Endothelial cell of umbilical vein (primary cell): Measurements from ENCODE around the gene TMEM267. TPM values are rescaled to one million over a fixed set of nuclear protein-coding genes. Genes with fewer than 3 reads are reported as not detected.

ENCODE experiments used
- BruUV-seq: library from RNA; stranded (reverse); fragments of 400-500 nt; replicated peaks from 2 replicates; lab custom pipeline; 2021; lab: Mats Ljungman, UMichigan
- CTCF ChIA-PET: fragments of 300-600, 350-600 bp; sonication (Branson Sonifier 250); formaldehyde crosslinking; loops from one replicate; lab custom pipeline; 2021; ENCODE audit warnings: antibody characterized with exemption, inconsistent platforms; lab: Charles Lee
- POLR2A ChIA-PET: fragments of 300-600, 350-600 bp; sonication (Branson Sonifier 250); formaldehyde crosslinking; loops from one replicate; lab custom pipeline; 2021; ENCODE audit warnings: antibody characterized with exemption, inconsistent platforms; lab: Charles Lee
- DNase-seq: peaks from one replicate; pipeline ENCODE4 v3.0.0-alpha.2; 2011; ENCODE audit warnings: low read depth, low spot score
- FAIRE-seq: peaks from 2 replicates; lab custom pipeline; 2011; peaks lifted over from hg19 to GRCh38; lab: Jason Lieb, UNC
- H2AFZ ChIP-seq: 2 replicates; pipeline ENCODE4 v1.6.0; 2012; ENCODE audit warnings: low read depth, low read length, control low read depth, inconsistent platforms
- H3K27ac ChIP-seq: 2 replicates; pipeline ENCODE4 v1.5.1; 2011; ENCODE audit warnings: low read depth, mild to moderate bottlenecking, control low read depth, low read length, moderate library complexity; ENCODE audit not compliant: insufficient read depth
- H3K27me3 ChIP-seq, 2 experiments: 2 replicates each; pipeline versions ENCODE4 v1.6.0 to v1.6.1; 2011; ENCODE audit warnings: low read length in 2 of 2, mixed read lengths in 1 of 2; ENCODE audit not compliant: control insufficient read depth in 2 of 2, insufficient read depth in 2 of 2
- H3K36me3 ChIP-seq, 2 experiments: 2 replicates in 1 of 2; 3 replicates in 1 of 2; pipeline ENCODE4 v1.5.1; 2011; ENCODE audit warnings: low read length in 2 of 2, mild to moderate bottlenecking in 1 of 2, moderate library complexity in 1 of 2; ENCODE audit not compliant: control insufficient read depth in 2 of 2, insufficient read depth in 2 of 2; ENCODE audit errors: extremely low read depth in 1 of 2
- H3K4me1 ChIP-seq: 3 replicates; pipeline ENCODE4 v1.5.1; 2011; ENCODE audit warnings: mild to moderate bottlenecking, low read length; ENCODE audit not compliant: control insufficient read depth, insufficient read depth; ENCODE audit errors: extremely low read depth
- H3K4me2 ChIP-seq: 2 replicates; pipeline ENCODE4 v1.6.1; 2011; ENCODE audit warnings: low read length, control low read depth, mixed read lengths; ENCODE audit not compliant: insufficient read depth
- H3K4me3 ChIP-seq, 3 experiments: fragments of 200-600 bp in 1 of 3; sonication (generic), shearing (Covaris generic) in 1 of 3; replicated peaks in 1 of 3; 2 replicates each; pipeline ENCODE4 v1.5.1; 2011 to 2016; ENCODE audit warnings: control low read depth in 3 of 3, low read length in 3 of 3, mild to moderate bottlenecking in 2 of 3, inconsistent platforms in 1 of 3, low read depth in 1 of 3, moderate library complexity in 1 of 3; ENCODE audit not compliant: insufficient read depth in 1 of 3
- H3K79me2 ChIP-seq: 2 replicates; pipeline ENCODE4 v1.6.0; 2012; ENCODE audit warnings: low read length, inconsistent platforms; ENCODE audit not compliant: control insufficient read depth, insufficient read depth
- H3K9ac ChIP-seq: replicated peaks from 2 replicates; pipeline ENCODE3; 2011; ENCODE audit warnings: low read length, control low read depth; ENCODE audit not compliant: insufficient read depth; ENCODE audit errors: extremely low read depth
- H3K9me1 ChIP-seq: replicated peaks from 3 replicates; pipeline ENCODE4 v1.6.0; 2011; ENCODE audit warnings: mild to moderate bottlenecking, low read length; ENCODE audit not compliant: control insufficient read depth, insufficient read depth; ENCODE audit errors: extremely low read depth
- H3K9me3 ChIP-seq: replicated peaks from 2 replicates; pipeline ENCODE4 v1.5.1; 2012; ENCODE audit warnings: low read length, inconsistent platforms; ENCODE audit not compliant: control insufficient read depth, insufficient read depth
- H4K20me1 ChIP-seq: replicated peaks from 2 replicates; pipeline ENCODE3; 2011; ENCODE audit warnings: mild to moderate bottlenecking, low read length; ENCODE audit not compliant: control insufficient read depth, insufficient read depth; ENCODE audit errors: extremely low read depth
- CTCF ChIP-seq, 2 donors: IDR thresholded peaks; 1 replicate in 1 of 2; 2 replicates in 1 of 2; pipeline ENCODE4 v1.5.1; 2011; ENCODE audit warnings: low read length in 2 of 2, mild to moderate bottlenecking in 2 of 2, moderate library complexity in 2 of 2, control low read depth in 1 of 2, inconsistent platforms in 1 of 2, low read depth in 1 of 2; ENCODE audit not compliant: insufficient read depth in 1 of 2; ENCODE audit errors: extremely low read depth in 1 of 2
- EZH2 ChIP-seq: IDR thresholded peaks from 2 replicates; pipeline ENCODE4 v1.6.1; 2012; ENCODE audit warnings: borderline replicate concordance, low read depth, mild to moderate bottlenecking, moderate library complexity, low read length, inconsistent platforms; ENCODE audit not compliant: severe bottlenecking
- FOS ChIP-seq: IDR thresholded peaks from 2 replicates; pipeline ENCODE4 v1.6.1; 2011; ENCODE audit warnings: mild to moderate bottlenecking, low read length, moderate library complexity, borderline replicate concordance; ENCODE audit not compliant: insufficient read depth
- GATA2 ChIP-seq: IDR thresholded peaks from 2 replicates; pipeline ENCODE4 v1.7.0; 2011; ENCODE audit warnings: low read depth, mild to moderate bottlenecking, moderate library complexity, mixed read lengths, low read length; ENCODE audit not compliant: insufficient read length, insufficient read depth
- JUN ChIP-seq: IDR thresholded peaks from 2 replicates; pipeline ENCODE4 v1.6.1; 2011; ENCODE audit warnings: borderline replicate concordance, low read depth; ENCODE audit not compliant: insufficient read length, insufficient read depth
- MAX ChIP-seq: IDR thresholded peaks from 2 replicates; pipeline ENCODE4 v1.6.1; 2011; ENCODE audit not compliant: insufficient read depth, insufficient read length
- MYC ChIP-seq: IDR thresholded peaks from one replicate; pipeline ENCODE4 v1.6.1; 2011; ENCODE audit warnings: mild to moderate bottlenecking, low read depth, low read length
- POLR2A ChIP-seq: IDR thresholded peaks from 2 replicates; pipeline ENCODE4 v1.6.1; 2012; ENCODE audit warnings: low read depth, mild to moderate bottlenecking, control low read depth, low read length
- POLR2AphosphoS5 ChIP-seq: IDR thresholded peaks from 2 replicates; pipeline ENCODE4 v1.6.1; 2012; ENCODE audit warnings: low read depth, mild to moderate bottlenecking, control low read depth, low read length, moderate library complexity; ENCODE audit not compliant: insufficient read depth
- dilution Hi-C: fragments of 300-500 bp; cut with MboI; formaldehyde crosslinking; loops from one replicate; pipeline ENCODE4 v1.15.0; 2019; ENCODE audit warnings: low sequenced_read_pairs; ENCODE audit not compliant: extremely low pct_ligation_motif_present
- intact Hi-C: fragments of 100-400 bp; cut with micrococcal nuclease; formaldehyde crosslinking; loops from one replicate; pipeline ENCODE4 v1.10.0; 2022
- polyA plus RNA-seq, 4 experiments: library from polyadenylated mRNA; depleted of rRNA in 3 of 4; stranded (reverse) in 3 of 4; unstranded in 1 of 4; fragments of >200 nt; gene quantifications; 2 replicates each; pipeline versions ENCODE4 v1.2.1 to v1.2.3, GENCODE V29; 2011 to 2012; ENCODE audit warnings: missing spikeins in 1 of 4
- total RNA-seq: library from RNA; stranded (reverse); gene quantifications from 2 replicates; pipeline ENCODE4 v1.2.3, GENCODE V29; 2021

The TMEM267 gene
- total and polyA plus RNA-seq, 2 donors (not counting 3 experiments of a cell fraction or from before 2014, with no cell fraction given), result 5.4 to 8.6 TPM

DNA sequence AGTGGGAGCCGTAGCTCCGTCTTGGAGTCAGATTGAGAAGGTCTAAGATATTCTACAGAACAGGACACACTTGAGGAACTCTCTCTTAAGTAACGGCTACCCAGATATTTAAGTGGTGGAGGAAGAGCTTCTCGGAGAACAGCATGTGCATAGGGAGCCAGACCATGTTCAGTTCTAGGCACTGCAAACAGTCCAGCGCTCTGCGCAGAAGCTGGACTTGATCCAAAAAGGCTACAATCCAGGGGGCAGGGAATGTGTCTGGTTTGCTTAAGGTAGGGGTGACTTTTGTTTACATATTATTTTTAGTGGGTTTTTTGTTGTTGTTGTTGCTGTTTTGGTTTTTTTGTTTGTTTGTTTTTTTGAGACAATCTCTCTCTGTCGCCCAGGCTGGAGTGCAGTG lies 54.6 kb downstream of the TMEM267 start:
- H3K4me1 ChIP-seq, result no peaks in the 10 kb centered on the region
- H3K9ac ChIP-seq, result no peak overlapping the region
- no peaks in the 10 kb centered on the region for H3K79me2 ChIP-seq
- intact Hi-C loops (no loop called here), dilution Hi-C loops (no loop called here)
- TF ChIP-seq POLR2A (no peak), EZH2 (no peak), GATA2 (no peak), FOS (no peak), CTCF (IDR thresholded peaks at IDR 0.05; ENCODE audit: extremely low read depth in 1 of 2, insufficient read depth in 1 of 2, low read depth in 1 of 2, low read length in 2 of 2) (no peak), POLR2AphosphoS5 (no peak), MAX (no peak), MYC (no peak), JUN (no peak)
- H3K27ac ChIP-seq, result no peak overlapping the region
- no peak overlapping the region for H2AFZ ChIP-seq
- no peaks in the 10 kb centered on the region for H3K36me3 ChIP-seq
- H3K4me2 ChIP-seq, result no peak overlapping the region
- no peak for FAIRE-seq
- CTCF ChIA-PET, result no interaction called here
- no TSS peak for BruUV-seq
- POLR2A ChIA-PET, result no interaction called here
- DNase-seq, result no peak
- no peaks in the 10 kb centered on the region for H4K20me1 ChIP-seq
- peaks cover 0 to 1% of the 10 kb centered on the region in 2 experiments for H3K27me3 ChIP-seq
- H3K9me3 ChIP-seq, result no peaks in the 10 kb centered on the region
- H3K4me3 ChIP-seq, result no peak overlapping the region
- no peaks in the 10 kb centered on the region for H3K9me1 ChIP-seq
